Measurements from ENCODE around the gene GRIK2. TPM values are rescaled to one million over a fixed set of nuclear protein-coding genes. Genes with fewer than 3 reads are reported as not detected.

GRIK2 gene
- total RNA-seq, 1 donor from 2014 or later, result 2.5 TPM

GRCh38 chr6:101395345-101395744 is 1.8 kb downstream of the GRIK2 start:
- peaks cover 46% of the 10 kb centered on the region for H3K27me3 ChIP-seq (ENCODE audit: insufficient read depth, low read length)
- DNase-seq (ENCODE audit: low read depth) (no peak), FAIRE-seq (peak; percentile 49)
- Mint-ChIP-seq H3K9me3 (ENCODE audit: unreplicated experiment) (no peaks in the 10 kb centered on the region), H3K27ac (ENCODE audit: unreplicated experiment) (no peak overlapping the region), H3K27me3 (ENCODE audit: low read depth, unreplicated experiment) (peaks cover 53% of the 10 kb centered on the region), H3K4me3 (ENCODE audit: unreplicated experiment) (no peak overlapping the region), H3K4me1 (ENCODE audit: low read depth, unreplicated experiment) (peaks cover 7% of the 10 kb centered on the region), H3K36me3 (ENCODE audit: low read depth, unreplicated experiment) (no peaks in the 10 kb centered on the region)
- H3K4me1 ChIP-seq (ENCODE audit: insufficient read depth, low read length), result peaks cover 14% of the 10 kb centered on the region
- no peaks in the 10 kb centered on the region for H3K36me3 ChIP-seq (ENCODE audit: insufficient read depth, low read length)
- no peak overlapping the region for H3K4me3 ChIP-seq (ENCODE audit: insufficient read depth, low read depth, low read length)
- no peak for TF ChIP-seq EZH2 (IDR thresholded peaks at IDR 0.05; ENCODE audit: insufficient read depth, low read length)
- TF ChIP-seq CTCF (IDR thresholded peaks at IDR 0.05; ENCODE audit: insufficient read depth, low read depth, low read length), result peak; percentile 7
- H3K9me3 ChIP-seq (ENCODE audit: insufficient read depth, low read depth, low read length), result no peaks in the 10 kb centered on the region
- no peak overlapping the region for H3K9ac ChIP-seq (ENCODE audit: low read length)
- H3K79me2 ChIP-seq (ENCODE audit: insufficient read depth, low read length), result no peaks in the 10 kb centered on the region
- H3K27ac ChIP-seq (ENCODE audit: low read depth, low read length), result no peak overlapping the region
- no peak overlapping the region for H3K4me2 ChIP-seq (ENCODE audit: low read length)
- H4K20me1 ChIP-seq (ENCODE audit: insufficient read depth, low read length), result no peaks in the 10 kb centered on the region
- no peak overlapping the region for H2AFZ ChIP-seq (ENCODE audit: low read depth, low read length)

- TF ChIP-seq EZH2 (IDR thresholded peaks at IDR 0.05; ENCODE audit: insufficient read depth, low read length) (no peak), CTCF (IDR thresholded peaks at IDR 0.05; ENCODE audit: insufficient read depth, low read depth, low read length) (no peak)
- H3K9ac ChIP-seq (ENCODE audit: low read length), result no peak overlapping the region
- FAIRE-seq, result peak; percentile 5
- H3K9me3 ChIP-seq (ENCODE audit: insufficient read depth, low read depth, low read length), result no peaks in the 10 kb centered on the region
- H3K27ac Mint-ChIP-seq (ENCODE audit: unreplicated experiment), result no peak overlapping the region
- H2AFZ ChIP-seq (ENCODE audit: low read depth, low read length), result no peak overlapping the region
- no peaks in the 10 kb centered on the region for H3K36me3 Mint-ChIP-seq (ENCODE audit: low read depth, unreplicated experiment)
- no peaks in the 10 kb centered on the region for H3K36me3 ChIP-seq (ENCODE audit: insufficient read depth, low read length)
- peaks cover 52% of the 10 kb centered on the region for H3K27me3 Mint-ChIP-seq (ENCODE audit: low read depth, unreplicated experiment)
- no peak overlapping the region for H3K4me3 Mint-ChIP-seq (ENCODE audit: unreplicated experiment)
- H3K4me1 Mint-ChIP-seq (ENCODE audit: low read depth, unreplicated experiment), result peaks cover 7% of the 10 kb centered on the region
- no peak overlapping the region for H3K27ac ChIP-seq (ENCODE audit: low read depth, low read length)
- H3K9me3 Mint-ChIP-seq (ENCODE audit: unreplicated experiment), result no peaks in the 10 kb centered on the region
- H3K79me2 ChIP-seq (ENCODE audit: insufficient read depth, low read length), result no peaks in the 10 kb centered on the region
- no peak overlapping the region for H3K4me3 ChIP-seq (ENCODE audit: insufficient read depth, low read depth, low read length)
- peaks cover 56% of the 10 kb centered on the region for H3K27me3 ChIP-seq (ENCODE audit: insufficient read depth, low read length)
- no peaks in the 10 kb centered on the region for H4K20me1 ChIP-seq (ENCODE audit: insufficient read depth, low read length)
- H3K4me2 ChIP-seq (ENCODE audit: low read length), result no peak overlapping the region
- H3K4me1 ChIP-seq (ENCODE audit: insufficient read depth, low read length), result peaks cover 14% of the 10 kb centered on the region
- DNase-seq (ENCODE audit: low read depth), result peak; percentile 36
These were observed 3.2 kb downstream of the GRIK2 start for GRCh38 chr6:101396548-101397173.

- Histone ChIP-seq H3K9ac (ENCODE audit: low read length) (no peak overlapping the region), H3K4me1 (ENCODE audit: insufficient read depth, low read length) (peaks cover 14% of the 10 kb centered on the region), H3K4me3 (ENCODE audit: insufficient read depth, low read depth, low read length) (no peak overlapping the region), H3K36me3 (ENCODE audit: insufficient read depth, low read length) (no peaks in the 10 kb centered on the region), H3K4me2 (ENCODE audit: low read length) (no peak overlapping the region), H3K27ac (ENCODE audit: low read depth, low read length) (no peak overlapping the region), H3K9me3 (ENCODE audit: insufficient read depth, low read depth, low read length) (no peaks in the 10 kb centered on the region), H4K20me1 (ENCODE audit: insufficient read depth, low read length) (no peaks in the 10 kb centered on the region), H3K27me3 (ENCODE audit: insufficient read depth, low read length) (peaks cover 55% of the 10 kb centered on the region), H2AFZ (ENCODE audit: low read depth, low read length) (no peak overlapping the region), H3K79me2 (ENCODE audit: insufficient read depth, low read length) (no peaks in the 10 kb centered on the region)
- H3K4me3 Mint-ChIP-seq (ENCODE audit: unreplicated experiment), result no peak overlapping the region
- FAIRE-seq (no peak), DNase-seq (ENCODE audit: low read depth) (peak; percentile 14)
- H3K4me1 Mint-ChIP-seq (ENCODE audit: low read depth, unreplicated experiment), result peaks cover 7% of the 10 kb centered on the region
- H3K9me3 Mint-ChIP-seq (ENCODE audit: unreplicated experiment), result no peaks in the 10 kb centered on the region
- TF ChIP-seq CTCF (IDR thresholded peaks at IDR 0.05; ENCODE audit: insufficient read depth, low read depth, low read length), result peak; percentile 15
- TF ChIP-seq EZH2 (IDR thresholded peaks at IDR 0.05; ENCODE audit: insufficient read depth, low read length), result no peak
- no peak overlapping the region for H3K27ac Mint-ChIP-seq (ENCODE audit: unreplicated experiment)
- H3K27me3 Mint-ChIP-seq (ENCODE audit: low read depth, unreplicated experiment), result peaks cover 51% of the 10 kb centered on the region
- no peaks in the 10 kb centered on the region for H3K36me3 Mint-ChIP-seq (ENCODE audit: low read depth, unreplicated experiment)
These were observed 3.7 kb downstream of the GRIK2 start for GRCh38 chr6:101397199-101397598.
